Gastrocnemius medialis (tissue), 4 donors: ENCODE data around the gene RPS27L. TPM values are rescaled to one million over a fixed set of nuclear protein-coding genes. Genes with fewer than 3 reads are reported as not detected.

Experiments
- ATAC-seq, 2 donors: fragments of 150-250 bp; one replicate each; pipeline ENCODE4 v1.9.1; 2016
- DNase-seq, 2 donors: peaks; one replicate each; pipeline ENCODE4 v3.0.0-alpha.2; 2019
- H3K27ac ChIP-seq, 4 donors: fragments of 200-600 bp; sonication (generic); 1 replicate in 1 of 4; 2 replicates in 3 of 4; pipeline ENCODE4 v1.5.1; 2016 to 2018; ENCODE audit warnings: mild to moderate bottlenecking in 2 of 4, moderate library complexity in 1 of 4
- H3K27me3 ChIP-seq, 3 donors: fragments of 200-600 bp; sonication (generic) in 2 of 3; 1 replicate in 1 of 3; 2 replicates in 2 of 3; pipeline versions ENCODE4 v1.5.1 to v1.6.0; 2016 to 2019; ENCODE audit warnings: mild to moderate bottlenecking in 1 of 3, moderate library complexity in 1 of 3
- H3K36me3 ChIP-seq, 2 donors: fragments of 200-600 bp; sonication (generic) in 1 of 2; one replicate each; pipeline ENCODE4 v1.5.1; 2017 to 2018
- H3K4me1 ChIP-seq, 2 donors: fragments of 200-600 bp; sonication (generic) in 1 of 2; one replicate each; pipeline ENCODE4 v1.5.1; 2016 to 2017; ENCODE audit warnings: mild to moderate bottlenecking in 2 of 2
- H3K4me3 ChIP-seq, 4 donors: fragments of 200-600 bp; sonication (generic) in 3 of 4; 1 replicate in 1 of 4; 2 replicates in 3 of 4; pipeline ENCODE4 v1.5.1; 2016 to 2019; ENCODE audit warnings: mild to moderate bottlenecking in 2 of 4
- H3K9me3 ChIP-seq, 3 donors: fragments of 200-600 bp; sonication (generic) in 2 of 3; 1 replicate in 1 of 3; 2 replicates in 2 of 3; pipeline ENCODE4 v1.5.1; 2016 to 2019
- POLR2A ChIP-seq, 2 donors: fragments of 450-650 bp; IDR thresholded peaks; one replicate each; pipeline ENCODE4 v1.6.1; 2017; ENCODE audit warnings: antibody characterized with exemption in 2 of 2, mild to moderate bottlenecking in 2 of 2, moderate library complexity in 2 of 2
- in situ Hi-C, 4 donors: fragments of 200-750 bp; cut with MboI; loops; one replicate each; pipeline versions ENCODE4 v1.15.0 to v1.8.0; 2017; ENCODE audit warnings: low sequenced_read_pairs in 4 of 4
- intact Hi-C: fragments of 100-400 bp; cut with DNase I; formaldehyde crosslinking; loops from one replicate; pipeline ENCODE4 v1.15.1; 2023; ENCODE audit warnings: low total_unique reads
- total RNA-seq, 4 donors: library from RNA; depleted of rRNA; stranded (reverse); fragments of >200 nt; gene quantifications; one replicate each; pipeline versions ENCODE4 v1.1.0 to v1.2.3, GENCODE V29; 2016
- TF ChIP-seq, protein P1 (sequence below), 5 experiments: fragments of 450-650 bp in 3 of 5; fragments of 200-600 bp in 2 of 5; sonication (generic) in 2 of 5; IDR thresholded peaks in 4 of 5; conservative IDR thresholded peaks in 1 of 5; 1 replicate in 4 of 5; 2 replicates in 1 of 5; pipeline ENCODE4 v1.5.1; 2016 to 2019; ENCODE audit warnings: antibody characterized with exemption in 5 of 5, mild to moderate bottlenecking in 3 of 5, moderate library complexity in 3 of 5

Gene RPS27L
- total RNA-seq, 4 donors from 2014 or later = 53.0 to 145 (median 78.0) TPM

DNA sequence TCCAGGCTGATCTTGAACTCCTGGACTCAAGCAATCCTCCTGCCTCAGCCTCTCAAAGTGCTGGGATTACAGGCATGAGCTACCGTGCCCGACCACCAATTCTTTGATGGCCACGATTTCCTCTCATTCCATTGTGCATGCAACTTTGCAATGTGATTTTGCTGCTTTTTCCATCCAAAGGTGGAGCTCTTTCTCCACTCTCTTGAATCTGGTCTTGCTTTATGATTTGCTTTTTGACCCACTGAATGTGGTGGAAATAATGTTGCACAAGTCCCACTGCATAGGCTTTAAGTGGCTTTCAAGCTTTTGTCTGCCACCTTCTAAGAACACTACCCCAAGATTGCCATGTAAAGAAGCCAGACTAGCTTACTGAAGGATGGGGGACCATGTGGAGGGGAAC, 10.6 kb downstream of the RPS27L start:
- Histone ChIP-seq H3K4me1 (peaks cover 5 to 8% of the 10 kb centered on the region in 2 donors), H3K36me3 (peaks cover 0 to 27% of the 10 kb centered on the region in 2 donors), H3K9me3 (no peaks in the 10 kb centered on the region), H3K27me3 (no peaks in the 10 kb centered on the region), H3K4me3 (no peak overlapping the region), H3K27ac (no peak overlapping the region)
- in situ Hi-C loops (no loop called here), intact Hi-C loops (no loop called here)
- DNase-seq = no peak
- TF ChIP-seq, protein P1, sequence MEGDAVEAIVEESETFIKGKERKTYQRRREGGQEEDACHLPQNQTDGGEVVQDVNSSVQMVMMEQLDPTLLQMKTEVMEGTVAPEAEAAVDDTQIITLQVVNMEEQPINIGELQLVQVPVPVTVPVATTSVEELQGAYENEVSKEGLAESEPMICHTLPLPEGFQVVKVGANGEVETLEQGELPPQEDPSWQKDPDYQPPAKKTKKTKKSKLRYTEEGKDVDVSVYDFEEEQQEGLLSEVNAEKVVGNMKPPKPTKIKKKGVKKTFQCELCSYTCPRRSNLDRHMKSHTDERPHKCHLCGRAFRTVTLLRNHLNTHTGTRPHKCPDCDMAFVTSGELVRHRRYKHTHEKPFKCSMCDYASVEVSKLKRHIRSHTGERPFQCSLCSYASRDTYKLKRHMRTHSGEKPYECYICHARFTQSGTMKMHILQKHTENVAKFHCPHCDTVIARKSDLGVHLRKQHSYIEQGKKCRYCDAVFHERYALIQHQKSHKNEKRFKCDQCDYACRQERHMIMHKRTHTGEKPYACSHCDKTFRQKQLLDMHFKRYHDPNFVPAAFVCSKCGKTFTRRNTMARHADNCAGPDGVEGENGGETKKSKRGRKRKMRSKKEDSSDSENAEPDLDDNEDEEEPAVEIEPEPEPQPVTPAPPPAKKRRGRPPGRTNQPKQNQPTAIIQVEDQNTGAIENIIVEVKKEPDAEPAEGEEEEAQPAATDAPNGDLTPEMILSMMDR (IDR thresholded peaks at IDR 0.05 in 4 of 5, conservative IDR thresholded peaks at IDR 0.05 in 1 of 5) = no peak
- no peak for TF ChIP-seq POLR2A (IDR thresholded peaks at IDR 0.05)
- no peak for ATAC-seq

DNA sequence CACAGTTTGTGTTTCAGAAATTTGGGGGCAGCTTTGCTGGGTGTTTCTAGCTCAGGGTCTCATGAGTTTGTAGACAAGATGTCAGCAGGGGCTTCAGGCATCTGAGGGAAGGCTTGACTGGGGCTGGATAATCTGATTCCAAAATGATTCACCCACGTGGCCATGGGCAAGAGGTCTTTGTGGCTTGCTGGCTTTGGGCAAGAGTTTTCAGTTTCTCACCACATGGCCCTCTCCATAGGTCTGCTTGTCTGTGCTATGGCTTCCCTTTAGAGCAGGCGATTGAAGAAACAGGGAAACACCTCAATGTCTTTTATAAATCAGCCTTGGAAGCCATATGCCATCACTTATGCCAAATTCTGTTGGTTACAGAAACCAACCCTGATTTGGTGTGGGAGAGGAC, 11.9 kb downstream of the RPS27L start:
- in situ Hi-C loops = no loop called here
- H3K36me3 ChIP-seq = peaks cover 0 to 16% of the 10 kb centered on the region in 2 donors
- H3K9me3 ChIP-seq = no peaks in the 10 kb centered on the region
- DNase-seq (no peak), ATAC-seq (no peak)
- TF ChIP-seq, protein P1 (IDR thresholded peaks at IDR 0.05 in 4 of 5, conservative IDR thresholded peaks at IDR 0.05 in 1 of 5) = no peak
- H3K4me1 ChIP-seq = peaks cover 4 to 5% of the 10 kb centered on the region in 2 donors
- no peak overlapping the region for H3K4me3 ChIP-seq
- intact Hi-C loops = no loop called here
- H3K27ac ChIP-seq = no peak overlapping the region
- no peaks in the 10 kb centered on the region for H3K27me3 ChIP-seq

DNA sequence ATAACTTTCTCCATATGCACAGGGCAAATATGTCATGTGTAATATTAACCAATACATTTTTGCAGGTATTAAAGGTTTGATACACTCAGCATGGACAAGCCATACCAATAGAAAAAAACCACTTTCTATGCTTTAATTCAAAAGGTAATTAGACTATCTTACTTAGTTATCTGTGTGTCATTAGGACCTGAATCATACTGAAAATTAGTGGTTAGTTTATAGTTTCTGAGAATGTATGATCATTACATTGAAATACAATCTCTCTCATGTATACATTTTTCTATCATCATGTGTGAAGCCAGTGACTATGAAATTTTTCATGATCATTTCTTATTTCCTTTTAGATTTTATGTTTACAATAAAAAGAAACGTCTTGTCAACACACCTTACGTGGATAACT, 16.3 kb downstream of the RPS27L start:
- Histone ChIP-seq H3K27me3 (no peaks in the 10 kb centered on the region), H3K36me3 (no peaks in the 10 kb centered on the region), H3K27ac (no peak overlapping the region), H3K4me3 (no peak overlapping the region), H3K4me1 (no peaks in the 10 kb centered on the region), H3K9me3 (no peaks in the 10 kb centered on the region)
- intact Hi-C loops (no loop called here), in situ Hi-C loops (no loop called here)
- TF ChIP-seq, protein P1 (IDR thresholded peaks at IDR 0.05 in 4 of 5, conservative IDR thresholded peaks at IDR 0.05 in 1 of 5) = no peak
- TF ChIP-seq POLR2A (IDR thresholded peaks at IDR 0.05) = no peak
- DNase-seq (no peak), ATAC-seq (no peak)

DNA sequence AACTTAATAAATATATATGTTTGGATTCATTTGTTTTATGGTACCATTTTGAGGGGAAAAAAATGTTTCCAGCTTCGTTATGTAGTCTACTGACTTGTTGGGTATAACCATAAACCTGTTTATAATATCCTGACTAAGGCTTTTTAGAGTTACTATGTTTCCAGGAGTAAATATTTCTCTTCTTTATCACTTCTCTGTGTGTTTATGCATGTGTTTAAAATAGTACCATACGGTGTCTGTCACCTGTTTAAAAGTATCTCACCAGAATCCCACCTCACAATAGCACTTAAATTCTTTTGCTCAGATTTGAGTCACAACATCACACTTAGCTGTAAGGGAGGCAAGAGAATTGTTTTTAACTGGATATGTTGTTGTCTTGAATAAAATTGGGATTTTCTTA, 20.5 kb downstream of the RPS27L start:
- no peak for TF ChIP-seq POLR2A (IDR thresholded peaks at IDR 0.05)
- TF ChIP-seq, protein P1 (IDR thresholded peaks at IDR 0.05 in 4 of 5, conservative IDR thresholded peaks at IDR 0.05 in 1 of 5) = no peak
- intact Hi-C loops = no loop called here
- no peak overlapping the region for H3K27ac ChIP-seq
- in situ Hi-C loops = no loop called here
- no peak for ATAC-seq
- H3K36me3 ChIP-seq = no peaks in the 10 kb centered on the region
- no peak overlapping the region for H3K4me3 ChIP-seq
- H3K9me3 ChIP-seq = no peaks in the 10 kb centered on the region
- H3K27me3 ChIP-seq = no peaks in the 10 kb centered on the region
- H3K4me1 ChIP-seq = no peaks in the 10 kb centered on the region
- DNase-seq = no peak

DNA sequence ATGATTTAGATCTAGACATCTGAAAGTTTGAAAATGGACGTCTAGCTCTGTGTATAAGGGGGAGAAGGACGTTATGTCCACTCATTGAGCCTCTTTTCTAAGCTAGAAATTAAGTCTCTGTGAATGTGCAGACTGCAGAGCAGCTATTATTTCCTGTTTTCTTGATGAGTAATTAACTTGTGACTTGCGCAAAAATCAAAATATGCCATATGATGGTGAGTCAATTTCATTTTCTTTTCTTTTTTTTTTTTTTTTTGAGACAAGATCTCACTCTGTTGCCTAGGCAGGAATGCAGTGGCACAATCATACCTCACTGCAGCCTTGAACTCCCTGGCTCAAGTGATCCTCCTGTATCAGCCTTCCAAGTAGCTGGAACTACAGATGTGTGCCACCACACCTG, 21.5 kb downstream of the RPS27L start:
- no peak for ATAC-seq
- in situ Hi-C loops = no loop called here
- no peaks in the 10 kb centered on the region for H3K9me3 ChIP-seq
- no peak overlapping the region for H3K27ac ChIP-seq
- H3K36me3 ChIP-seq = peaks cover 0 to 9% of the 10 kb centered on the region in 2 donors
- no peaks in the 10 kb centered on the region for H3K4me1 ChIP-seq
- intact Hi-C loops = no loop called here
- H3K4me3 ChIP-seq = no peak overlapping the region
- H3K27me3 ChIP-seq = no peaks in the 10 kb centered on the region
- TF ChIP-seq, protein P1 (IDR thresholded peaks at IDR 0.05 in 4 of 5, conservative IDR thresholded peaks at IDR 0.05 in 1 of 5) = no peak
- no peak for TF ChIP-seq POLR2A (IDR thresholded peaks at IDR 0.05)
- DNase-seq = no peak
